ENCODE data around the gene NPPA.

Gene NPPA

DNA sequence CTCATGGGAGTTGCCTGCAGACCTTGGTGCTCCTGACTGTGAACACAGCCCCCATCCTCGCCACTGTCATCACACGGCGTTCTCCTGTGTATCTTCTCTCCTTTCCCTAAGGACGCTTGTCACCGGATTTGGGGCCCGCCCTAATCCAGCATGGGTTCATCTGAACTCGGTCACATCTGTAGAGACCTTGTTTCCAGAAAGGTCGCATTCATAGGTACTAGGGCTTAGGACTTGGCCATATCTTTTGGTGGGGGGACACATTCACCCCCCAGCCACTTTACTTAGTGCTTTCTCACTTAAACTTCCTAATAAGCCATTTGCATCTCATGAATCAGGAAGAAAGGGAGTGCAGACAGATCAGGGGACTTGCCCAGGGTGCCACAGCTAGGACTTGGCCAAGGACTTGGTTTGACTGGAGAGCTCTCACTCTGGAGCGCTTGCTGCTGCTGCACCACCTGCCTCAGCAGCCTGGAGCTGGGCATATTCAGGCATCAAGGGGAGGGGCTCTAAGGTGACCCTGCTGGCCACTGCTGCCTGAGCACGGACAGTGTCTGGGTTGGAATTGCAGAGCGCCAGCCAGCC, 9.7 kb downstream of the NPPA start:
- TF ChIP-seq, protein P1, sequence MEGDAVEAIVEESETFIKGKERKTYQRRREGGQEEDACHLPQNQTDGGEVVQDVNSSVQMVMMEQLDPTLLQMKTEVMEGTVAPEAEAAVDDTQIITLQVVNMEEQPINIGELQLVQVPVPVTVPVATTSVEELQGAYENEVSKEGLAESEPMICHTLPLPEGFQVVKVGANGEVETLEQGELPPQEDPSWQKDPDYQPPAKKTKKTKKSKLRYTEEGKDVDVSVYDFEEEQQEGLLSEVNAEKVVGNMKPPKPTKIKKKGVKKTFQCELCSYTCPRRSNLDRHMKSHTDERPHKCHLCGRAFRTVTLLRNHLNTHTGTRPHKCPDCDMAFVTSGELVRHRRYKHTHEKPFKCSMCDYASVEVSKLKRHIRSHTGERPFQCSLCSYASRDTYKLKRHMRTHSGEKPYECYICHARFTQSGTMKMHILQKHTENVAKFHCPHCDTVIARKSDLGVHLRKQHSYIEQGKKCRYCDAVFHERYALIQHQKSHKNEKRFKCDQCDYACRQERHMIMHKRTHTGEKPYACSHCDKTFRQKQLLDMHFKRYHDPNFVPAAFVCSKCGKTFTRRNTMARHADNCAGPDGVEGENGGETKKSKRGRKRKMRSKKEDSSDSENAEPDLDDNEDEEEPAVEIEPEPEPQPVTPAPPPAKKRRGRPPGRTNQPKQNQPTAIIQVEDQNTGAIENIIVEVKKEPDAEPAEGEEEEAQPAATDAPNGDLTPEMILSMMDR (IDR thresholded peaks at IDR 0.05; ENCODE audit: insufficient read depth, low read depth, low read length, missing control alignments) = no peak
- DNase-seq (ENCODE audit: low read depth) = no peak
- H3K4me3 ChIP-seq (ENCODE audit: low read depth, low read length) = no peak overlapping the region

DNA sequence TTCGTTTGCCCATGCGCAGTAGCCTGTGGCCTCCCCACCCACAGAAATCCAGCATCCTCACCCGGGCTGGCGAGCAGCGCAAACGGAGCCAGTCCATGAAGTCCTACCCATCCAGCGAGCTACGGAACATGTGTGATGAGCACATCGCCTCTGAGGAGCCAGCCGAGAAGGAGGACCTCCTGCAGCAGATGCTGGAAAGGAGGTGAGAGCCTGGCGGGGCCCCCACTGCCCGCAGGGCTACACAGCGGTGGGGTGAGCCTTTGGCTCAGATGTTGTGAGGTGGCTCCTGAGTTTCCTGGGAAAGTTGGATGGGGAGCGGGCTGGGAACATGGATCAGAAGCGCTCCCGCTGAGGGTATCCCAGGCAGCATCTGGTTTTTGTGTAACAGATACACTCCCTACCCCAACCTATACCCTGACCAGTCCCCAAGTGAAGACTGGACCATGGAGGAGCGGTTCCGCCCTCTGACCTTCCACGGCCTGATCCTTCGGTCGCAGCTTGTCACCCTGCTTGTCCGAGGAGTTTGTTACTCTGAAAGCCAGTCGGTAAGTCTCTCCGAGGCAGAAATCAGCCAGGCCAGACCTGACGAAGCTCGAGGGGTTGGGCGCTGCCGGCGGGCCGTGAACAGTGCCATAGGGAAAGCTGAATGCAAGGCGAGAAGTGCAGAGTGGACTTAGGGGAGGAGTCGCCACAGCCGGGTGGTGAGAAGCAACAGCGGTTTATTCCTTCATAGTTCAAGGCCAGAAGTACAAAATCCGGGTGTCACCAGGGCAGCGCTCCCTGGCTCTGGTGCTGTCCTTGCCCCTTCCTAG, 10.4 kb downstream of the NPPA start:
- TF ChIP-seq, protein P1 (IDR thresholded peaks at IDR 0.05; ENCODE audit: insufficient read depth, low read depth, low read length, missing control alignments) = no peak
- no peak for DNase-seq (ENCODE audit: low read depth)
- no peak overlapping the region for H3K4me3 ChIP-seq (ENCODE audit: low read depth, low read length)

DNA sequence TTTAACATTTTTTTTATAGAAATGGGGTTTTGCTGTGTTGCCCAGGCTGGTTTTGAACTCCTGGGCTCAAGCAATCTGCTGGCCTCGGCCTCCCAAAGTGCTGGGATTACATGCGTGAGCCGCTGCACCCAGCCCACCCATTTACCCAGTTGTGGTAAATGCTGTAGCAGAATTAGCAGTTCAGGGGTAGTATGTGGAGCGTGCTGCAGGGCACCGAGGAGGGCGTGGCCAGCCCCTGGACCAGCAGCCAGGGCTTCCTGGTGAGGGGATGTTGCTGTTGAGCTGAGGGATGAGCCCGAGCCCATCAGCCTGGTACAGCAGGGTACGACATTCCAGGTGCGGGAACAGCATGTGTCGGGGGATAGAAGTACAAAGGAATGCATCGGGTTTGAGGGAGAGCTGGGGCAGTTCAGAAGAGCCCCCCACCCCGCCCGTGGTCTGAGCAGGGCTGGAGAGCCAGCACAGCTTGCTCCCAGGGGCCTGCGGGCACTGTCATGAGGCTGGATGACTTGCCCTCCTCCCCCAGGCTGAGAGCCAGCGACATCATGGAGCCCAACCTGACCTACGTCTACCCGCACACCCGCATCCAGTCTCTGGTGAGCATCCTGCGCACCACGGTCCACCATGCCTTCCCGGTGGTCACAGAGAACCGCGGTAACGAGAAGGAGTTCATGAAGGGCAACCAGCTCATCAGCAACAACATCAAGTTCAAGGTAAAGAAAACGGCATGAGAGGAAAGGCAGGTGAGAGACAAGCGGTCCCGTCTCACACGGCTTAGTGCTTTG, 11.9 kb downstream of the NPPA start:
- TF ChIP-seq, protein P1 (IDR thresholded peaks at IDR 0.05; ENCODE audit: insufficient read depth, low read depth, low read length, missing control alignments) = no peak

DNA sequence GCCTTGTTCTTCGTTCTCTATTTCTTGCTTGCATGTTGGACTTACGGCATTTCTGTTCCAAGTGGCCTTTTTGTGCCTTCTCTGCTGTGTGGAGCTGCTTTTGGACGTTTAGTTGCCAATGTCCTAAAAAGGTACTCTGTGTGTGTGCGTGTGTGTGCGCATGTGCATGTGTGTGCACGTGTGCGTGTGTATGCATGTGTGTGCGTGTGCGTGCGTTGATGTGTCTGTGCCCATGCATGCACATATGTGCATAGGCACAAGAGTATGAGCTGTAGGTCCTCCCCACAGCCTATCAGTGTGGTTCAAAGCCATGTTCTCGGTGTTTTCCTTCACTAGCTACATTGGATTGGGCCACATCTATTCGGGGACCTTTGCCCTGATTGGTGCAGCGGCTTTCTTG, 13.7 kb downstream of the NPPA start:
- TF ChIP-seq, protein P1 (IDR thresholded peaks at IDR 0.05; ENCODE audit: insufficient read depth, low read depth, low read length, missing control alignments) = no peak
- H3K4me3 ChIP-seq (ENCODE audit: low read depth, low read length) = no peak overlapping the region
- DNase-seq (ENCODE audit: low read depth) = no peak

More for the DNA sequence above, 11.9 kb downstream of the NPPA start:
- DNase-seq (ENCODE audit: low read depth) = no peak
- no peak overlapping the region for H3K4me3 ChIP-seq (ENCODE audit: low read depth, low read length)

DNA sequence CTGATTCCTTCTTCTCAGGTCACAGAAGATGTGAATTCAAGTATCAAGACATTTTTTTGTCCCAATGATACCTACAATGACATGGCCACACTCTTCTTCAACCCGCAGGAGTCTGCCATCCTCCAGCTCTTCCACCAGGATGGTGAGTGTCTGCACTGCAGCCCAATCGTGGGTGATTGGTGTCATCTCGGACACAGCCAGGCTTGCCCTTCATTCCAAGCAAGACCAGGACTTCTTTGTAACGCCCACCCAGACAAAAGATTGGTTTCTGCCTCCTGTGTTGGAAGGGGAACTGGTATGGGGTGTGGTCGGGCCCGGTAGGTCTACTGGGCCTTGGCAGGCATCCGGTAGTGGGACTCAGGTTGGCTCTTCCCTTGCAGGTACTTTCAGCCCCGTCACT, 14.1 kb downstream of the NPPA start:
- no peak for DNase-seq (ENCODE audit: low read depth)
- TF ChIP-seq, protein P1 (IDR thresholded peaks at IDR 0.05; ENCODE audit: insufficient read depth, low read depth, low read length, missing control alignments) = no peak
- H3K4me3 ChIP-seq (ENCODE audit: low read depth, low read length) = no peak overlapping the region

DNA sequence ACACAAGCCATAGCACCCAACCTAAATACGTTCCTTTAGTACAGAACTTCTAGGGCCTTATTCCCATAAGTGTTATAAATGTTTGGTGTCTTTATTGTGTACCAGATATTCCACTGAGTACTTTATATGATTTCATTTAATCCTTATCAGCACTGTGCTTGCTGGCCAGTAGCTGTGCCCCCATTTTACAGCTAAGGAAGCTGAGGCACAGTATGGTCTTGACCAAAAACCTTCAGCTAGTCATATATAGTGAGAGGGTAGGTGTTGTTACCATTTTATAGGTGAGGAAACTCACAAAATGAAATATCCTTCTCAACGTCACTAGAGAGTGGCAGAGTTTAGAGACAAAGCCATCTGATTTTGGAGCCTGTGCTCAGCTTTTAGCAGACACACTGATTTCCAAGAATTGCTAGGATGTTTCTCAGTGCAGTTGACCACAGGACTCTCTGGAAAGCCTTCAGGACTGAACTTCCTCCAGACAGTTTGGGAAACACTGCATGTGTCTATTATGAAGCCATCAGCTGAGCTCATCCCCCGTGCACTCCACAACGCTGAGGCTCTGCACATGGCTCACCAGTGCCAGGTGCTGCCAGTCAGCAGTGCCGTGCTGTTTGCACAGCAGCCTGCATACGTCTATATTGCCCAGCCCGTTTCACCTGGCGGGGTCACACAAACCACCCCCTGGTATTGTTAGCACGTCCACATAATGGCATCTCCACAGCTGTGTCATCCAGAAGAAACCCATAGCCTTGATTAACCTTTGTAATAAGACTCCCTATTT, 15.4 kb downstream of the NPPA start:
- TF ChIP-seq, protein P1 (IDR thresholded peaks at IDR 0.05; ENCODE audit: insufficient read depth, low read depth, low read length, missing control alignments) = no peak
- no peak for DNase-seq (ENCODE audit: low read depth)
- H3K4me3 ChIP-seq (ENCODE audit: low read depth, low read length) = no peak overlapping the region

Data from GM12865 (cell line).